Endodermal cell (in vitro differentiated cells): Measurements from ENCODE around the gene DCPS. TPM values are rescaled to one million over a fixed set of nuclear protein-coding genes. Genes with fewer than 3 reads are reported as not detected.

Experiments
- DNase-seq: peaks from one replicate; pipeline ENCODE4 v3.0.0-alpha.2; 2017
- H3K27ac ChIP-seq: 2 replicates; pipeline ENCODE4 v1.5.1; 2013; ENCODE audit warnings: mild to moderate bottlenecking, low read depth, low read length, moderate library complexity
- H3K27me3 ChIP-seq: 2 replicates; pipeline ENCODE4 v1.6.1; 2013; ENCODE audit warnings: mild to moderate bottlenecking, low read length, moderate library complexity; ENCODE audit not compliant: insufficient read depth, control insufficient read depth, poor library complexity, severe bottlenecking
- H3K36me3 ChIP-seq: 2 replicates; pipeline ENCODE4 v1.7.0; 2013; ENCODE audit warnings: mild to moderate bottlenecking, low read length, moderate library complexity; ENCODE audit not compliant: control insufficient read depth, insufficient read depth
- H3K4me1 ChIP-seq: one replicate; pipeline ENCODE4 v1.7.0; 2013; ENCODE audit warnings: low read length; ENCODE audit not compliant: control insufficient read depth, insufficient read depth
- H3K4me3 ChIP-seq: 2 replicates; pipeline ENCODE4 v1.5.1; 2013; ENCODE audit warnings: mild to moderate bottlenecking, low read length, moderate library complexity
- H3K9ac ChIP-seq: 2 replicates; pipeline ENCODE4 v1.6.1; 2013; ENCODE audit warnings: mild to moderate bottlenecking, low read length, moderate library complexity; ENCODE audit not compliant: poor library complexity, severe bottlenecking; ENCODE audit errors: extremely low read depth
- H3K9me3 ChIP-seq: 2 replicates; pipeline ENCODE4 v1.6.1; 2013; ENCODE audit warnings: mild to moderate bottlenecking, low read length, moderate library complexity; ENCODE audit not compliant: control insufficient read depth
- H3K27ac Mint-ChIP-seq: 2 replicates; pipeline ENCODE4 v1.8.0; 2020; ENCODE audit warnings: mixed read lengths
- H3K27me3 Mint-ChIP-seq: 2 replicates; pipeline ENCODE4 v1.8.0; 2021; ENCODE audit warnings: mild to moderate bottlenecking, mixed read lengths; ENCODE audit not compliant: insufficient read depth
- H3K36me3 Mint-ChIP-seq: 2 replicates; pipeline ENCODE4 v1.8.0; 2020; ENCODE audit warnings: low read depth, mixed read lengths
- H3K4me1 Mint-ChIP-seq: 2 replicates; pipeline ENCODE4 v1.8.0; 2020; ENCODE audit warnings: mixed read lengths
- H3K4me3 Mint-ChIP-seq: 2 replicates; pipeline ENCODE4 v1.8.0; 2020; ENCODE audit warnings: mild to moderate bottlenecking, moderate library complexity, mixed read lengths
- H3K9me3 Mint-ChIP-seq: 2 replicates; pipeline ENCODE4 v1.8.0; 2020; ENCODE audit warnings: mild to moderate bottlenecking, mixed read lengths
- WGBS, 2 experiments: methylation state at CpG; one replicate each; pipeline versions ENCODE4 v1.1.5 to v1.1.7; 2013; ENCODE audit warnings: missing lambda C conversion rate in 2 of 2, mixed read lengths in 1 of 2; ENCODE audit not compliant: insufficient coverage in 1 of 2, insufficient read length in 1 of 2; 5-methylcytosine and 5-hydroxymethylcytosine counted together
- total RNA-seq, 2 donors: library from RNA; stranded (reverse); fragmentation: NEBNext Ultra II Directional in 1 of 2; extraction: Animal tissue kit (Norgen Biotek cat#: 25700) in 1 of 2; gene quantifications; 2 replicates in 1 of 2; 3 replicates in 1 of 2; pipeline ENCODE4 v1.2.1, GENCODE V29; 2021
- TF ChIP-seq, protein P1 (sequence below): fragments of 200-600 bp; sonication (generic); conservative IDR thresholded peaks from 2 replicates; pipeline ENCODE4 v1.5.0; 2021; ENCODE audit warnings: antibody characterized with exemption, mild to moderate bottlenecking

Gene DCPS
- total RNA-seq, 2 donors from 2014 or later, result 19.0 to 22.6 TPM

- Histone ChIP-seq H3K27ac (no peak overlapping the region), H3K9ac (peak overlapping the region; percentile 90), H3K36me3 (peaks cover 51% of the 10 kb centered on the region), H3K27me3 (no peaks in the 10 kb centered on the region), H3K4me1 (no peaks in the 10 kb centered on the region), H3K9me3 (no peaks in the 10 kb centered on the region), H3K4me3 (peak overlapping the region; percentile 98)
- Mint-ChIP-seq H3K4me3 (peak overlapping the region; percentile 95), H3K36me3 (peaks cover 58% of the 10 kb centered on the region), H3K4me1 (peaks cover 12% of the 10 kb centered on the region), H3K9me3 (no peaks in the 10 kb centered on the region), H3K27ac (peak overlapping the region; percentile 99), H3K27me3 (peaks cover 3% of the 10 kb centered on the region)
- TF ChIP-seq, protein P1, sequence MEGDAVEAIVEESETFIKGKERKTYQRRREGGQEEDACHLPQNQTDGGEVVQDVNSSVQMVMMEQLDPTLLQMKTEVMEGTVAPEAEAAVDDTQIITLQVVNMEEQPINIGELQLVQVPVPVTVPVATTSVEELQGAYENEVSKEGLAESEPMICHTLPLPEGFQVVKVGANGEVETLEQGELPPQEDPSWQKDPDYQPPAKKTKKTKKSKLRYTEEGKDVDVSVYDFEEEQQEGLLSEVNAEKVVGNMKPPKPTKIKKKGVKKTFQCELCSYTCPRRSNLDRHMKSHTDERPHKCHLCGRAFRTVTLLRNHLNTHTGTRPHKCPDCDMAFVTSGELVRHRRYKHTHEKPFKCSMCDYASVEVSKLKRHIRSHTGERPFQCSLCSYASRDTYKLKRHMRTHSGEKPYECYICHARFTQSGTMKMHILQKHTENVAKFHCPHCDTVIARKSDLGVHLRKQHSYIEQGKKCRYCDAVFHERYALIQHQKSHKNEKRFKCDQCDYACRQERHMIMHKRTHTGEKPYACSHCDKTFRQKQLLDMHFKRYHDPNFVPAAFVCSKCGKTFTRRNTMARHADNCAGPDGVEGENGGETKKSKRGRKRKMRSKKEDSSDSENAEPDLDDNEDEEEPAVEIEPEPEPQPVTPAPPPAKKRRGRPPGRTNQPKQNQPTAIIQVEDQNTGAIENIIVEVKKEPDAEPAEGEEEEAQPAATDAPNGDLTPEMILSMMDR, result no peak
- 88 to 92% methylated on average over 5 to 6 of the region's 6 CpGs for WGBS, 2 experiments
- DNase-seq, result no peak
Measured at GRCh38 chr11:126267650-126268049, 36.2 kb upstream of the DCPS start.

DNA sequence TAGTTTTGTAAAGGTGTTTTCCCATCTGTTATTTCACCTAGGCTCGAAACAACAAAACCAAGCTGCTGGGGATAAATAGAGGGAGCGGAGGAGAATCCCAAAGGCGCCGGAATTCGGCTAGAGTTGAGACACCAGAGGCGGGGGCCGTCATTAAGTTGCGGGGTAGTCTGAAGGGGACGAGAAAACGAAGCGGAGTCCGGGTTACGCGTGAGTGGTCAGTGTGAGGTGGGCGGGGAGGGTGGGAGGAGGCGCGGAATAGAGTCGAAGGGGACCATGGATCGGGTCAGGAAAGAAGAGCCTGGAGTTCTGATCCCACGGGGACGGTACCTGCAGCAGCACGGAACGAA lies 35.5 kb upstream of the DCPS start:
- TF ChIP-seq, protein P1, result no peak
- Histone ChIP-seq H3K27me3 (no peaks in the 10 kb centered on the region), H3K36me3 (peaks cover 51% of the 10 kb centered on the region), H3K27ac (peak overlapping the region; percentile 80), H3K4me1 (no peaks in the 10 kb centered on the region), H3K4me3 (peak overlapping the region; percentile 98), H3K9me3 (no peaks in the 10 kb centered on the region), H3K9ac (peak overlapping the region; percentile 90)
- 0 to 4% methylated on average over 11 to 23 of the region's 23 CpGs for WGBS, 2 experiments
- H3K4me3 Mint-ChIP-seq, result peak overlapping the region; percentile 95
- no peaks in the 10 kb centered on the region for H3K9me3 Mint-ChIP-seq
- H3K27me3 Mint-ChIP-seq, result peaks cover 3% of the 10 kb centered on the region
- H3K27ac Mint-ChIP-seq, result peak overlapping the region; percentile 99
- H3K36me3 Mint-ChIP-seq, result peaks cover 59% of the 10 kb centered on the region
- no peak for DNase-seq
- H3K4me1 Mint-ChIP-seq, result peaks cover 12% of the 10 kb centered on the region

DNA sequence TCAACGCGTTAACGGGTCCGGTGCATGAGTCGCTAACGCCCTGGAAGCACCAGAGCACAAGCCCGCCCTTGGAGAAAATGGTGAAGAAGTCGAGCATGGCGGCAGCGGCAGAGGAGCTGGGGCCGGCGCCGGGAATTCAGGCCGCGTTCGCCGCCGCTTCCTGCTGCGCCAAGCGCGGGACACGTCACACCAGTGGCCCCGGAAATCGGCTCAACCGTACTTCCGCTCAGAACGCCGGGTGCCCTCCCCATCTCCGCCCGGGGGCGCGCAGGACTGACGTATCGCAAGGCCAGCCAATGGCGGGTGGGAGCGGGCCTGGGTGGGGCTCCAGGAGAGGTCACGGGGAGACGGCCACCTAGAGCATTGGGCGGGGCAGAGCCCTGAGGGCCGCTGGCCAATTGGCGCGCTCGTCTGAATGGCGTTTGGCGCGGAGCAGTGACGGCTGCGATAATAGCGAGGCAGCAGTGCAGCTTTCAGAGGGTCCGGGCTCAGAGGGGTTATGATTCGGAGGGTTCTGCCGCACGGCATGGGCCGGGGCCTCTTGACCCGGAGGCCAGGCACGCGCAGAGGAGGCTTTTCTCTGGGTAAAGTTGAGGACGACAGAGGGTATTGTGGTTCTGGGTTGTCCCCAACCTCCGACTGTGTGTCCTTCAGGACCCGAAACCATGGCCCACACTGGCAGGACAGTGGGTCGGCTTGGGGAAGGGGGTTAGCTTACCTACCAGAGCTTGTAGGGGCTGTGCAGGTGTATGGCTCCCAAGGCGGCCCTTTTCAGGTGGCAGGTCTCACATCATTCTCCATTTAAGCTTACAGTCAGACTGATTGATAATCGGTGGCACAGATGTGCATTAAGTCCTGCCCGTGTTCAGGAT lies 34.9 kb upstream of the DCPS start, which contains the start of the genes FOXRED1 and SRPRA:
Gene FOXRED1 (plus strand): TSS at position 447 of the 872 bp plus-strand sequence. CDS start 53 bp downstream, at position 500.
Gene SRPRA (minus strand): TSS at position 188 of the 872 bp plus-strand sequence. CDS start 91 bp downstream, at position 97.
- peak within 1 kb of the TSS; percentile 99 for H3K27ac Mint-ChIP-seq
- H3K4me3 Mint-ChIP-seq, result peak within 1 kb of the TSS; percentile 95
- Histone ChIP-seq H3K9ac (peak within 1 kb of the TSS; percentile 93), H3K9me3 (no peaks in the 10 kb centered on the region), H3K4me1 (no peaks in the 10 kb centered on the region), H3K27me3 (no peaks in the 10 kb centered on the region), H3K4me3 (peak within 1 kb of the TSS; percentile 98), H3K27ac (peak within 1 kb of the TSS; percentile 80), H3K36me3 (peaks cover 51% of the 10 kb centered on the region)
- peaks cover 58% of the 10 kb centered on the region for H3K36me3 Mint-ChIP-seq
- peaks cover 12% of the 10 kb centered on the region for H3K4me1 Mint-ChIP-seq
- no peaks in the 10 kb centered on the region for H3K9me3 Mint-ChIP-seq
- TF ChIP-seq, protein P1, result no peak
- DNase-seq, result peak; percentile 100
- peaks cover 3% of the 10 kb centered on the region for H3K27me3 Mint-ChIP-seq
- 0% methylated on average over 28 to 64 of the region's 64 CpGs for WGBS, 2 experiments
